Left ventricle myocardium inferior (tissue), 1 donor: ENCODE data around the gene LMAN1. TPM values are rescaled to one million over a fixed set of nuclear protein-coding genes. Genes with fewer than 3 reads are reported as not detected.

ENCODE experiments used
- DNase-seq: peaks from one replicate; pipeline ENCODE4 v3.0.0-alpha.2; 2020
- H3K27ac ChIP-seq: fragments of 200-600 bp; replicated peaks from 2 replicates; pipeline ENCODE4 v1.8.0; 2021
- H3K27me3 ChIP-seq: fragments of 200-600 bp; 2 replicates; pipeline ENCODE4 v1.8.0; 2021; ENCODE audit warnings: low read depth
- H3K36me3 ChIP-seq: fragments of 200-600 bp; 2 replicates; pipeline ENCODE4 v1.8.0; 2021
- H3K4me1 ChIP-seq: fragments of 200-600 bp; 2 replicates; pipeline ENCODE4 v1.8.0; 2021
- H3K4me3 ChIP-seq: fragments of 200-600 bp; 2 replicates; pipeline ENCODE4 v1.8.0; 2021; ENCODE audit warnings: mild to moderate bottlenecking, moderate library complexity
- H3K9me3 ChIP-seq: fragments of 200-600 bp; replicated peaks from 2 replicates; pipeline ENCODE4 v1.8.0; 2021
- CTCF ChIP-seq: fragments of 200-600 bp; IDR thresholded peaks from 2 replicates; pipeline ENCODE4 v1.8.0; 2021; ENCODE audit warnings: antibody characterized with exemption, mild to moderate bottlenecking, borderline replicate concordance
- intact Hi-C: fragments of 100-400 bp; cut with micrococcal nuclease; formaldehyde crosslinking; loops from one replicate; pipeline ENCODE4 v1.11.0; 2022
- total RNA-seq: library from RNA; stranded (reverse); fragmentation: NEBNext Ultra II Directional; extraction: Animal tissue kit (Norgen Biotek cat#: 25700); gene quantifications from one replicate; pipeline ENCODE4 v1.2.1, GENCODE V29; 2021
- donor health status: DM: no; HTN: yes; CAD: no; lungs with severe emphysema.

The LMAN1 gene
- total RNA-seq, 1 donor from 2014 or later: 56.8 TPM

GRCh38 chr18:59279722-59280121, 79.3 kb downstream of the LMAN1 start:
- Histone ChIP-seq H3K4me3 (no peak overlapping the region), H3K27ac (no peak overlapping the region), H3K9me3 (no peaks in the 10 kb centered on the region), H3K4me1 (no peaks in the 10 kb centered on the region), H3K27me3 (no peaks in the 10 kb centered on the region), H3K36me3 (no peaks in the 10 kb centered on the region)
- DNase-seq: no peak
- TF ChIP-seq CTCF: no peak
- intact Hi-C loops: no loop called here

- no peaks in the 10 kb centered on the region for H3K36me3 ChIP-seq
- peaks cover 1% of the 10 kb centered on the region for H3K4me1 ChIP-seq
- TF ChIP-seq CTCF: no peak
- no peaks in the 10 kb centered on the region for H3K9me3 ChIP-seq
- H3K27me3 ChIP-seq: no peaks in the 10 kb centered on the region
- no peak overlapping the region for H3K27ac ChIP-seq
- H3K4me3 ChIP-seq: no peak overlapping the region
- intact Hi-C loops: no loop called here
- no peak for DNase-seq
Observed at GRCh38 chr18:59279193-59279592, 79.9 kb downstream of the LMAN1 start.

GRCh38 chr18:59278793-59279192, 80.3 kb downstream of the LMAN1 start:
- no peaks in the 10 kb centered on the region for H3K27me3 ChIP-seq
- peaks cover 5% of the 10 kb centered on the region for H3K4me1 ChIP-seq
- no peak for DNase-seq
- H3K4me3 ChIP-seq: no peak overlapping the region
- no peaks in the 10 kb centered on the region for H3K36me3 ChIP-seq
- intact Hi-C loops: no loop called here
- no peak overlapping the region for H3K27ac ChIP-seq
- no peak for TF ChIP-seq CTCF
- no peaks in the 10 kb centered on the region for H3K9me3 ChIP-seq

Other genes starting within 250 kb of the LMAN1 start
- 24.4 TPM for gene SEC11C, start 219.4 kb downstream of the LMAN1 start, total RNA-seq
- not detected for gene GRP, start 139.1 kb downstream of the LMAN1 start, total RNA-seq
- not detected for gene RAX, start 85.8 kb downstream of the LMAN1 start, total RNA-seq
- not detected for gene CPLX4, start 40.6 kb downstream of the LMAN1 start, total RNA-seq